Measurements from ENCODE around the gene BPNT1. TPM values are rescaled to one million over a fixed set of nuclear protein-coding genes. Genes with fewer than 3 reads are reported as not detected.

BPNT1 gene, protein sequence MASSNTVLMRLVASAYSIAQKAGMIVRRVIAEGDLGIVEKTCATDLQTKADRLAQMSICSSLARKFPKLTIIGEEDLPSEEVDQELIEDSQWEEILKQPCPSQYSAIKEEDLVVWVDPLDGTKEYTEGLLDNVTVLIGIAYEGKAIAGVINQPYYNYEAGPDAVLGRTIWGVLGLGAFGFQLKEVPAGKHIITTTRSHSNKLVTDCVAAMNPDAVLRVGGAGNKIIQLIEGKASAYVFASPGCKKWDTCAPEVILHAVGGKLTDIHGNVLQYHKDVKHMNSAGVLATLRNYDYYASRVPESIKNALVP
- 19.8 and 20.2 TPM in 2 replicates for total RNA-seq

GRCh38 chr1:220089650-220090556, at the start of gene BPNT1:
Gene BPNT1 (minus strand): TSS chr1:220089788. CDS start chr1:220079846, 9,942 bp downstream.

GRCh38 chr1:220094016-220094911, 4.7 kb upstream of the BPNT1 start, which contains the start of gene IARS2:
Gene IARS2 (plus strand): TSS chr1:220094132. CDS start chr1:220094217, 85 bp downstream.

DNA sequence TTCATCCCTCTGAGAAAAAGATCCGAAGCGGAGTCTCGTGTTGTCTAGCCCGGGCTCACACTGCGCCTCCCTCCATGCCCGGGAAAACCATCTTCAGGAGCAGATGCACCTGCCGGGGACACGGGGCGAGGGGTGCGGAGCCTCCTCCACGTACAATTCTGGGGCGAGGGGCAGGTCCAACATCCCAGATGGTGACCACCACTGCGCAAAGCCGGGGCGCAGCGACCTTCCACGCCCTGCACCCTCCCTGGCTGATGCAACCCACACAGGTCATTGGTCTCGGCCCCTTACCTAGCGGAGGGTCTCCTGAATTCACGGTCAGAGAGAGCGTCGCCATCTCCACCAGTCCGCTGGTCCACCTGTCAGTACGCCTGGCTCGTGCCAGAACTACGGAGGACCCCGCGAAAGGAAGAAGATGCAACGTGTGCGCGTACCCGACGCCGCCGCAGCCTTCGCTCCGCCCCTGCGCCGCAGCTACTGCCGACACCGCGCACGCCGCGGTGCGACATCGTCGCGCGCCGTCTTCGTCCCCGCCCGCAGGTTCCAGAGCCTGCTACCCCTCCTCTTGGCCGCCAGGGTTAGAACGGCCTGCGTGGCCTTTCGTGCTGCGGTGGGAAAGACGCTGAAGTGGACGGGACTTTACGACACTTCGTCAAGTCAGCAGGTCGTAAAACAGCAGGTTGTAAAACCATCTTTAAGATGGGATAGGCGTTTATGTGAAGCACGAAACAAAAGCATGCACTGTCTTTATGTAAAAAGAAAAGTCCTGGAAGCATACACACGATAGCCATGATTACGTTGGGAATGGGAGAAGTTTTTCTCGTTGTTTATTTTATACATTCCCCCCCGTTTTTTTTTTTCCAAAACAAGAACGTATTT, 43.3 kb downstream of the BPNT1 start, which contains the start of gene EPRS1:
Gene EPRS1, minus strand, starts transcription at position 454 of the 879 bp plus-strand sequence. Its CDS starts 117 bp downstream, at position 337.

Other genes with a start within 250 kb of the BPNT1 start
- not detected in 2 replicates for gene SLC30A10, start 161.2 kb downstream of the BPNT1 start, total RNA-seq
- gene EPRS1, start 43.3 kb downstream of the BPNT1 start, total RNA-seq = 76.6 and 96.2 TPM in 2 replicates
- gene IARS2, start 4.3 kb upstream of the BPNT1 start, total RNA-seq = 50.8 and 51.6 TPM in 2 replicates
- 13.1 and 15.3 TPM in 2 replicates for gene RAB3GAP2, start 182.7 kb upstream of the BPNT1 start, total RNA-seq